ENCODE results near the gene CASQ2. TPM values are rescaled to one million over a fixed set of nuclear protein-coding genes. Genes with fewer than 3 reads are reported as not detected.

CASQ2 gene
- total and polyA plus RNA-seq, 2 of the 13 experiments (the other 11 are each of a cell fraction or from before 2014, with no cell fraction given) = not detected

- no peak for TF ChIP-seq SOX13 (IDR thresholded peaks at IDR 0.05)
- peak in 1 of 2 experiments; percentile 53; a peak in 1 of 4 replicates for TF ChIP-seq SOX13 (CRISPR knock-in tag; conservative IDR thresholded peaks at IDR 0.05 in 1 of 2, IDR thresholded peaks at IDR 0.05 in 1 of 2)
- no peak for TF ChIP-seq MZF1 (CRISPR knock-in tag; IDR thresholded peaks at IDR 0.05; ENCODE audit: borderline replicate concordance)
- peak; percentile 63; the same call in 1 of the 2 replicates for TF ChIP-seq HMG20A (CRISPR knock-in tag; IDR thresholded peaks at IDR 0.05; ENCODE audit: borderline replicate concordance)
- no peak for TF ChIP-seq ZNF407 (CRISPR knock-in tag; IDR thresholded peaks at IDR 0.05; ENCODE audit: not compliant biosample characterization)
- TF ChIP-seq ZNF629 (CRISPR knock-in tag; conservative IDR thresholded peaks at IDR 0.05) = no peak
- TF ChIP-seq ATF4 (CRISPR knock-in tag; IDR thresholded peaks at IDR 0.05) = no peak
- TF ChIP-seq BHLHE40 (IDR thresholded peaks at IDR 0.05; ENCODE audit: low read length) = 0 out of 2 replicates have a peak, but pooled peaks have one; percentile 47
- TF ChIP-seq NFE2L2 (IDR thresholded peaks at IDR 0.05; ENCODE audit: low read length) = no peak
- 0 out of 2 replicates have a peak, but pooled peaks have one; percentile 26 for TF ChIP-seq ZNF567 (CRISPR knock-in tag; IDR thresholded peaks at IDR 0.05; ENCODE audit: borderline replicate concordance)
- TF ChIP-seq ZNF234 (CRISPR knock-in tag; conservative IDR thresholded peaks at IDR 0.05) = no peak
- TF ChIP-seq ZNF749 (CRISPR knock-in tag; IDR thresholded peaks at IDR 0.05; ENCODE audit: borderline replicate concordance) = no peak
- no peak for TF ChIP-seq TBP (CRISPR knock-in tag; IDR thresholded peaks at IDR 0.05)
- TF ChIP-seq ZNF710 (CRISPR knock-in tag; IDR thresholded peaks at IDR 0.05; ENCODE audit: borderline replicate concordance) = peak; percentile 19; the same call in 1 of the 2 replicates
- peak; percentile 19 for TF ChIP-seq TEAD3 (CRISPR knock-in tag; optimal IDR thresholded peaks at IDR 0.05; ENCODE audit: borderline replicate concordance)
- TF ChIP-seq YEATS2 (CRISPR knock-in tag; IDR thresholded peaks at IDR 0.05; ENCODE audit: borderline replicate concordance) = no peak
- TF ChIP-seq TCF7 (IDR thresholded peaks at IDR 0.05; ENCODE audit: low read depth) = peak; percentile 90
- TF ChIP-seq NRL (CRISPR knock-in tag; IDR thresholded peaks at IDR 0.05; ENCODE audit: borderline replicate concordance) = no peak
- no peak for TF ChIP-seq FOXK2 (IDR thresholded peaks at IDR 0.05)
These were observed 57.5 kb downstream of the CASQ2 start (continued) for GRCh38 chr1:115710859-115711624.
